ENCODE measurements around the gene KRTAP4-8.
"Not testable (repeated sequence)": the region's sequence is repeated elsewhere in the genome, so short reads cannot be mapped to it uniquely, and the experiment has no call there.

The KRTAP4-8 gene

DNA sequence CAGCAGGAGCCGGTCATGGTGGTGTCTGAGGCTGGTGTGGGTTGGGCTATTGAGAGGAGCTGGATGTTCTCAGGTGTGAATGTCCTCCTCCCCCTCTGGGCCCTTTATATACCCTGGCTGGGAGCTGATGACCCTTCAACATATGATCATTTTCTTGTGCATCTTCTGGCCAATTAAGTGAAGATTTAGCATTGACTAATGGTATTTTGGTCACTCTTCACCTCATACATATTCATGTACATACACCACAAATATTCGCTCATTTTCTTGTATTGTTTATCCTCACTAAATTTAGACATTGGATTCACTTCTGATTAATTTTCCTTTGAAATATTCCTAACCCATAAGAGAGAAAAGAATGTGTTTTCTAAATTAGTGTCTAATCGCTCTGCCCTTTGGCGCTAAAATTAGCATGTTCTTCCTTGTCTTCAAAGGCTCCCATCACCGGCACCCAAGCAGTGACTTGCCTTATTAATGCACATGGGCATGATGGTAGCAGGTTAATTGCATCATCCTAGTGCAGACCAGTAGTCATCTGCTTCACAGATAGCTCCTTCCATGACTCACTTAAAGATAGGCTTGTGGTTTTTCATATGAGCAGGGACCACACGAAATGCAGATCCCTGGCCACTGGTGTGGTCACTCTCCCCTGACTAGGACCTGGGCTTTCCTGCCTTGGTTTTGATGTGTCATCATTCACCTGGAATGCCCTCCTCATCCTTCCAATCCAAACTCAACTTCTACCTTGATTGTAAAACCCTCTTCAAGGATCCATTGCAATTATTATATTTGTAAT, 31.9 kb downstream of the KRTAP4-8 start, which contains the start of gene KRTAP2-4:
Gene KRTAP2-4, minus strand, starts transcription at position 51 of the 796 bp plus-strand sequence. Its CDS starts 34 bp downstream, at position 17.
- TF ChIP-seq CTCF (IDR thresholded peaks at IDR 0.05; ENCODE audit: insufficient read depth, low read depth, low read length, missing control alignments) = no peak
- H3K4me3 ChIP-seq (ENCODE audit: low read length) = no peak within 1 kb of the TSS
- DNase-seq (ENCODE audit: low read depth) = peak; percentile 96

- not testable (repeated sequence) for DNase-seq (ENCODE audit: low read depth)
Measured at GRCh38 chr17:41065016-41065689, 32.8 kb downstream of the KRTAP4-8 start.

DNA sequence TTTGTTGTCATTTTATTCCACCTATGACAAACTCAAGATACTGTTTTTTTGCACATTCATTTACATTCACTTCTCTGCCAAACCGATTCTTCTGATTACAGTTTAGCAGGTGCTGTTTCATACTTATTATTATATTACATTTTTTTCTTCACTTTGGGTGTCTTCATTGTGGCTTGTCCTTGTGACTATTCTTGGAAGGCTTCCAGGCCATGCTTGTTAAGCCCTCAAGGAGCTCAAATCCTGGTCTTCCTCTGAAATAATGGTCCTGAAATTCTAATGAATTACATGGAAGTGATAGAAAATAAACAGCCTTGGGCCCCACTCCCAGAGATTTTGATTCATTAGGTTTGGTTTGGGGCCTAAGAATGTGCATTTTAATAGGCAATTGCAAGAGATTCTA, 33.6 kb downstream of the KRTAP4-8 start:
- no peak for DNase-seq (ENCODE audit: low read depth)
- no peak overlapping the region for H3K4me3 ChIP-seq (ENCODE audit: low read length)
- no peak for TF ChIP-seq CTCF (IDR thresholded peaks at IDR 0.05; ENCODE audit: insufficient read depth, low read depth, low read length, missing control alignments)

More at GRCh38 chr17:41065016-41065689, 32.8 kb downstream of the KRTAP4-8 start:
- not testable (repeated sequence) for H3K4me3 ChIP-seq (ENCODE audit: low read length)

- DNase-seq (ENCODE audit: low read depth) = no peak
- TF ChIP-seq CTCF (IDR thresholded peaks at IDR 0.05; ENCODE audit: insufficient read depth, low read depth, low read length, missing control alignments) = no peak
- H3K4me3 ChIP-seq (ENCODE audit: low read length) = no peak overlapping the region
Measured at GRCh38 chr17:41063449-41063848, 34.5 kb downstream of the KRTAP4-8 start.

- no peak overlapping the region for H3K4me3 ChIP-seq (ENCODE audit: low read length)
Measured at GRCh38 chr17:41061964-41062363, 36.0 kb downstream of the KRTAP4-8 start.

DNA sequence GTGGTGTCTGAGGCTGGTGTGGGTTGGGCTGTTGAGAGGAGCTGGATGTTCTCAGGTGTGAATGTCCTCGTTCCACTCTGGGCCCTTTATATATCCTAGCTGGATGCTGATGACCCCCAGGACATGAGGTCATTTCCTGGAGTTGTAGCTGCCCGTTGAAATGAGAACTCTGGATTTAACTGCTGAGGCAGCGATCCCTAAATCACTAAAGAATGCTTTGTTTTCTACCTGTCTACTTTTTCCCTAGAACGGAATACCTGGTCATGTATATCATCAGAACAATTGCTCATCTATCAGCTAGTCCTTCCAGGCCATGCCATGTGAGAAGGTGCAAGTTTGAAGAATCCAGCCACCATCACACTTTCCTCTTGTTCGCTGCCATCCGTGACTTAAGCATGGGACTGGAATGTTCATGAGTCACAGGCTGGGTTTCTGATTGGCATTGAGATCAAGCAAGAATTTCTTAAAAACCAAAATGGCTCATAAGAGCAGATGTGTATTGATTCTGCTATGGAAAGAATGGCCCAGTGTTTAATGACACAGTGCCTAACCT, 37.8 kb downstream of the KRTAP4-8 start, which contains the start of gene KRTAP2-3:
Gene KRTAP2-3, minus strand, starts transcription at position 63 of the 553 bp plus-strand sequence. CDS start 64 bp downstream, outside the sequence.
- TF ChIP-seq CTCF (IDR thresholded peaks at IDR 0.05; ENCODE audit: insufficient read depth, low read depth, low read length, missing control alignments) = no peak
- H3K4me3 ChIP-seq (ENCODE audit: low read length) = no peak within 1 kb of the TSS
- DNase-seq (ENCODE audit: low read depth) = peak; percentile 97

More at GRCh38 chr17:41061964-41062363, 36.0 kb downstream of the KRTAP4-8 start:
- TF ChIP-seq CTCF (IDR thresholded peaks at IDR 0.05; ENCODE audit: insufficient read depth, low read depth, low read length, missing control alignments) = no peak
- DNase-seq (ENCODE audit: low read depth) = peak; percentile 59

GRCh38 chr17:41059276-41060051, 38.5 kb downstream of the KRTAP4-8 start:
- H3K4me3 ChIP-seq (ENCODE audit: low read length) = not testable (repeated sequence)
- peak; percentile 75 for DNase-seq (ENCODE audit: low read depth)
